SU-DHL-6 (cell line): Measurements from ENCODE around the gene GRAMD2B.

ENCODE experiments used
- EZH2phosphoT487 ChIP-seq: fragments of 200-600 bp; sonication (generic), shearing (Covaris generic); conservative IDR thresholded peaks from 2 replicates; pipeline ENCODE4 v1.6.1; 2018; ENCODE audit warnings: mild to moderate bottlenecking, antibody characterized with exemption, low read length, moderate library complexity, mixed read lengths
- TF ChIP-seq, protein P1 (sequence below): fragments of 200-600 bp; sonication (generic); IDR thresholded peaks from one replicate; pipeline ENCODE4 v1.5.1; 2017; ENCODE audit warnings: antibody characterized with exemption, mild to moderate bottlenecking, low read length, moderate library complexity; ENCODE audit not compliant: insufficient read depth, poor library complexity, severe bottlenecking

DNA sequence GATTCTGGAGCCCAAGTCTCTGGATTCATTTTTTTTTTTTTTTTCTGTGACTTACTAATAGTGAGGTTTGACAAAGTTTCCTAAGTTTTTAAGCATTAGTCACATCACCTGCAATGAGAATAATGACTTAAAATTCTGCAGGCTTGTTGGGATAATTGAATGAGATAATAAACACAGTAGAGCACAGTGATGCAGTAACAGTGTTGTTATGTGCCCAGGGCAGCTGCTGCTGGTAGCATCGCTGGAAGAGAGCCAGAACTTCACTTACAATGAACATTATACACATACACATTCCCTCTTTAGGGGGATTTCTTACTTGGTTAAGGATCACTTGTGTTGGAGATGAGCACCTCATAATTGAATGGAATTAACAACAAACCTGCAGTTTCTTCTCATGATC is 92.9 kb downstream of the GRAMD2B start:
- TF ChIP-seq, protein P1, sequence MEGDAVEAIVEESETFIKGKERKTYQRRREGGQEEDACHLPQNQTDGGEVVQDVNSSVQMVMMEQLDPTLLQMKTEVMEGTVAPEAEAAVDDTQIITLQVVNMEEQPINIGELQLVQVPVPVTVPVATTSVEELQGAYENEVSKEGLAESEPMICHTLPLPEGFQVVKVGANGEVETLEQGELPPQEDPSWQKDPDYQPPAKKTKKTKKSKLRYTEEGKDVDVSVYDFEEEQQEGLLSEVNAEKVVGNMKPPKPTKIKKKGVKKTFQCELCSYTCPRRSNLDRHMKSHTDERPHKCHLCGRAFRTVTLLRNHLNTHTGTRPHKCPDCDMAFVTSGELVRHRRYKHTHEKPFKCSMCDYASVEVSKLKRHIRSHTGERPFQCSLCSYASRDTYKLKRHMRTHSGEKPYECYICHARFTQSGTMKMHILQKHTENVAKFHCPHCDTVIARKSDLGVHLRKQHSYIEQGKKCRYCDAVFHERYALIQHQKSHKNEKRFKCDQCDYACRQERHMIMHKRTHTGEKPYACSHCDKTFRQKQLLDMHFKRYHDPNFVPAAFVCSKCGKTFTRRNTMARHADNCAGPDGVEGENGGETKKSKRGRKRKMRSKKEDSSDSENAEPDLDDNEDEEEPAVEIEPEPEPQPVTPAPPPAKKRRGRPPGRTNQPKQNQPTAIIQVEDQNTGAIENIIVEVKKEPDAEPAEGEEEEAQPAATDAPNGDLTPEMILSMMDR, result no peak
- TF ChIP-seq EZH2phosphoT487, result no peak
